ENCODE results near the gene SPON1. TPM values are rescaled to one million over a fixed set of nuclear protein-coding genes. Genes with fewer than 3 reads are reported as not detected.
A peak's percentile ranks its signal among the peaks of the same experiment; 100 is the strongest.

SPON1 gene
- total RNA-seq, 4 donors from 2014 or later, result 8.0 to 16.1 (median 11.3) TPM

DNA sequence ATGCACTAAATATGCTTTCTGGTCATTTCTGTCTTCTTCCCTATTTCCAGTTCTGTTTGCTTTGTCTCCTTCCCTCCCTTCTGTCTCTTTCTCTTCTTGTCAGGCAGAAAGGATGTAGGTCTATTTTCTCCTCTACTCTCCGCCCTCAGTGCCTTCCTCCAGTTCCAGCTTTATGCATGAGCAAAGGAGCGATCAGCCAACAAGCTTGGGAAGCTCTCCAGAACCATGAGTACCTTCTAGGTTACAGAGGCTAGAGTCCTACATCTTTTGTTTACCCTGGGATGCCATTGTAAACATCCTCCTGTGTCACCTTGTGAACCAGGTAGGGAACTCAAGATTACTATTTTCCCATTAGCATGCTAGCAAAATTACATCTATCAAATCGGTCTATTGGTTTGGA, 7.9 kb upstream of the SPON1 start:
- Histone ChIP-seq H3K36me3 (no peaks in the 10 kb centered on the region), H3K4me3 (no peak overlapping the region), H3K9me3 (no peaks in the 10 kb centered on the region), H3K4me1 (no peaks in the 10 kb centered on the region), H3K27me3 (peaks cover 19% of the 10 kb centered on the region), H3K27ac (no peak overlapping the region)
- TF ChIP-seq, protein P1, sequence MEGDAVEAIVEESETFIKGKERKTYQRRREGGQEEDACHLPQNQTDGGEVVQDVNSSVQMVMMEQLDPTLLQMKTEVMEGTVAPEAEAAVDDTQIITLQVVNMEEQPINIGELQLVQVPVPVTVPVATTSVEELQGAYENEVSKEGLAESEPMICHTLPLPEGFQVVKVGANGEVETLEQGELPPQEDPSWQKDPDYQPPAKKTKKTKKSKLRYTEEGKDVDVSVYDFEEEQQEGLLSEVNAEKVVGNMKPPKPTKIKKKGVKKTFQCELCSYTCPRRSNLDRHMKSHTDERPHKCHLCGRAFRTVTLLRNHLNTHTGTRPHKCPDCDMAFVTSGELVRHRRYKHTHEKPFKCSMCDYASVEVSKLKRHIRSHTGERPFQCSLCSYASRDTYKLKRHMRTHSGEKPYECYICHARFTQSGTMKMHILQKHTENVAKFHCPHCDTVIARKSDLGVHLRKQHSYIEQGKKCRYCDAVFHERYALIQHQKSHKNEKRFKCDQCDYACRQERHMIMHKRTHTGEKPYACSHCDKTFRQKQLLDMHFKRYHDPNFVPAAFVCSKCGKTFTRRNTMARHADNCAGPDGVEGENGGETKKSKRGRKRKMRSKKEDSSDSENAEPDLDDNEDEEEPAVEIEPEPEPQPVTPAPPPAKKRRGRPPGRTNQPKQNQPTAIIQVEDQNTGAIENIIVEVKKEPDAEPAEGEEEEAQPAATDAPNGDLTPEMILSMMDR (IDR thresholded peaks at IDR 0.05), result no peak
- TF ChIP-seq EP300 (IDR thresholded peaks at IDR 0.05), result no peak
- TF ChIP-seq POLR2A (IDR thresholded peaks at IDR 0.05), result no peak
- TF ChIP-seq POLR2AphosphoS5 (IDR thresholded peaks at IDR 0.05), result no peak
- no peak for DNase-seq (ENCODE audit: low spot score in 2 of 2)
- 86% methylated on average over 3 of the region's 3 CpGs for WGBS

- 55% methylated on average over 4 of the region's 5 CpGs for WGBS
- Histone ChIP-seq H3K27ac (no peak overlapping the region), H3K9me3 (no peaks in the 10 kb centered on the region), H3K36me3 (no peaks in the 10 kb centered on the region), H3K4me1 (no peaks in the 10 kb centered on the region), H3K4me3 (no peak overlapping the region), H3K27me3 (peaks cover 22% of the 10 kb centered on the region)
- DNase-seq (ENCODE audit: low spot score in 2 of 2), result no peak
- TF ChIP-seq, protein P1 (IDR thresholded peaks at IDR 0.05), result peak; percentile 80
- no peak for TF ChIP-seq POLR2AphosphoS5 (IDR thresholded peaks at IDR 0.05)
Measured at GRCh38 chr11:13955971-13956421, 6.5 kb upstream of the SPON1 start.

GRCh38 chr11:13956988-13957387, 5.5 kb upstream of the SPON1 start:
- no peaks in the 10 kb centered on the region for H3K36me3 ChIP-seq
- TF ChIP-seq POLR2A (IDR thresholded peaks at IDR 0.05) (no peak), EP300 (IDR thresholded peaks at IDR 0.05) (no peak), POLR2AphosphoS5 (IDR thresholded peaks at IDR 0.05) (no peak)
- TF ChIP-seq, protein P1 (IDR thresholded peaks at IDR 0.05), result no peak
- WGBS, result 83% methylated on average over 1 of the region's 1 CpG
- H3K27ac ChIP-seq, result no peak overlapping the region
- H3K9me3 ChIP-seq, result no peaks in the 10 kb centered on the region
- H3K27me3 ChIP-seq, result peaks cover 32% of the 10 kb centered on the region
- H3K4me3 ChIP-seq, result no peak overlapping the region
- H3K4me1 ChIP-seq, result no peaks in the 10 kb centered on the region
- no peak for DNase-seq (ENCODE audit: low spot score in 2 of 2)

GRCh38 chr11:13958641-13959400, 3.7 kb upstream of the SPON1 start:
- TF ChIP-seq POLR2AphosphoS5 (IDR thresholded peaks at IDR 0.05) (no peak), POLR2A (IDR thresholded peaks at IDR 0.05) (no peak), EP300 (IDR thresholded peaks at IDR 0.05) (no peak)
- TF ChIP-seq, protein P1 (IDR thresholded peaks at IDR 0.05), result no peak
- Histone ChIP-seq H3K36me3 (no peaks in the 10 kb centered on the region), H3K4me1 (peaks cover 18% of the 10 kb centered on the region), H3K27me3 (peaks cover 50% of the 10 kb centered on the region), H3K27ac (no peak overlapping the region), H3K9me3 (no peaks in the 10 kb centered on the region), H3K4me3 (no peak overlapping the region)
- 87% methylated on average over 7 of the region's 7 CpGs for WGBS
- DNase-seq (ENCODE audit: low spot score in 2 of 2), result no peak

DNA sequence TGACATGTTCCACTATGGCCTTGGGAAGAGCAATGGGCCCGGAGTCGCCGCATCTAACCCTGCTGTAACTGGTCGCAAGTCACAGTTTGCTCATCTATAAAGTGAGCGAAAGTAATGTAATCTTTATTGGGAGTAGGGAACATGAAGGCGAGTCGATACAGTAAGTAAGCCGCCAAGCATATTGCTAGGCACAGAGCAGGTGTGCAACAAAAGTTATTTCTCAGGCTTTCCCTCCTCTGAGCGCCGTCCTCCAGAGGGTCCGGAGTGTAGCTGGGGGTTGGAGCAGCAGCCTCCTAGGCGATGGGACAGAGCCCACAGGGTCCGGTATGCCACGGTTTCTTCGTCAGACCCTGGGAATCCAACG, 343 bp upstream of the SPON1 start:
- DNase-seq (ENCODE audit: low spot score in 2 of 2), result no peak
- H3K4me3 ChIP-seq, result peak overlapping the region; percentile 49
- WGBS, result 39% methylated on average over 16 of the region's 16 CpGs
- no peaks in the 10 kb centered on the region for H3K9me3 ChIP-seq
- H3K27me3 ChIP-seq, result peaks cover 70% of the 10 kb centered on the region
- no peaks in the 10 kb centered on the region for H3K36me3 ChIP-seq
- peaks cover 28% of the 10 kb centered on the region for H3K4me1 ChIP-seq
- TF ChIP-seq, protein P1 (IDR thresholded peaks at IDR 0.05), result no peak
- TF ChIP-seq EP300 (IDR thresholded peaks at IDR 0.05) (no peak), POLR2A (IDR thresholded peaks at IDR 0.05) (no peak), POLR2AphosphoS5 (IDR thresholded peaks at IDR 0.05) (no peak)
- no peak overlapping the region for H3K27ac ChIP-seq

Measured in suprapubic skin (tissue), 4 donors.